Suprapubic skin (tissue), 3 donors: Measurements from ENCODE around the gene ATP2C2.

Experiments
- POLR2A ChIP-seq, 2 donors: fragments of 450-650 bp; IDR thresholded peaks; one replicate each; pipeline ENCODE4 v1.6.1; 2017; ENCODE audit warnings: antibody characterized with exemption in 2 of 2, mild to moderate bottlenecking in 2 of 2, moderate library complexity in 2 of 2
- TF ChIP-seq, protein P1 (sequence below), 2 donors: fragments of 200-600 bp in 1 of 2; fragments of 450-650 bp in 1 of 2; sonication (generic) in 1 of 2; IDR thresholded peaks; one replicate each; pipeline ENCODE4 v1.5.1; 2016 to 2019; ENCODE audit warnings: antibody characterized with exemption in 2 of 2, mild to moderate bottlenecking in 1 of 2, moderate library complexity in 1 of 2

DNA sequence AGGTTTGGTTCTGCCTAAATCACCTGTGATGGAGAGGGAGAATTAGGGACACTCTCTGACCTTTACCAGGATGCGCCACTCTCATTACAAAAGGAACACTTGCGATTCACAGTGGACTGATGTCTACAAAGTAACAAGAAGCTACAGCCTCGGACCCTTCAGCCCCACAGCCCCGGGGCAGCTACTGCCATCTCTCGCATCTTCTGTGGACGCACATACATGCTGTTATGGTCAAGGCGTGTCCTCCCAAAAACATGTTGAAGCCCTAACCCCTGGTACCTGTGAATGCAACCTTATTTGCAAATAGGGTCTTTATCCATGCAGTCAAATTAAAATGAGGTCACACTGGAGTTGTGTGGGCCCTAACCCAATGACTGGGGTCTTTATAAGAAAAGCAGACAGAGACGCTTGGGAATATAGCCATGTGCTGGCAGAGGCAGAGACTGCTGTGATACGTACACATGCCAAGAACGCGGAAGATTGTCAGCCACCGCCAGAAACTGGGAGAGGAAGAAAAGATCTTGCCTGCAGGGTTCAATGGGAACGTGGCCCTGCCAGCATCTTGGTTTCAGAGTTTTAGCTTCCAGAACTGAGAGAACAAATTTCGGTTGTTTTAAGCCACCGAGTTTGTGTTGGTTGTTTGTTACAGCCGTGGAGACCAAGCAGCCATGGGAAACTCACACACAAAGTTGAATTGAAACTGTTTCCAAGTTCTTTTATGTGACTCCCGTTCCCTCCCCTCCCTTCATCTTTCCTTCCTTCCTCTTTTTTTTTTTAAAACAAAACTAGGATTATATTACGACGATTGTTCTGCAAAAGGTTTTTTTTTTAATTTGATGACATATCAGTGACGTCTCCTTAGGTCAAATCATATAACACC is 23.1 kb downstream of the ATP2C2 start:
- TF ChIP-seq, protein P1, sequence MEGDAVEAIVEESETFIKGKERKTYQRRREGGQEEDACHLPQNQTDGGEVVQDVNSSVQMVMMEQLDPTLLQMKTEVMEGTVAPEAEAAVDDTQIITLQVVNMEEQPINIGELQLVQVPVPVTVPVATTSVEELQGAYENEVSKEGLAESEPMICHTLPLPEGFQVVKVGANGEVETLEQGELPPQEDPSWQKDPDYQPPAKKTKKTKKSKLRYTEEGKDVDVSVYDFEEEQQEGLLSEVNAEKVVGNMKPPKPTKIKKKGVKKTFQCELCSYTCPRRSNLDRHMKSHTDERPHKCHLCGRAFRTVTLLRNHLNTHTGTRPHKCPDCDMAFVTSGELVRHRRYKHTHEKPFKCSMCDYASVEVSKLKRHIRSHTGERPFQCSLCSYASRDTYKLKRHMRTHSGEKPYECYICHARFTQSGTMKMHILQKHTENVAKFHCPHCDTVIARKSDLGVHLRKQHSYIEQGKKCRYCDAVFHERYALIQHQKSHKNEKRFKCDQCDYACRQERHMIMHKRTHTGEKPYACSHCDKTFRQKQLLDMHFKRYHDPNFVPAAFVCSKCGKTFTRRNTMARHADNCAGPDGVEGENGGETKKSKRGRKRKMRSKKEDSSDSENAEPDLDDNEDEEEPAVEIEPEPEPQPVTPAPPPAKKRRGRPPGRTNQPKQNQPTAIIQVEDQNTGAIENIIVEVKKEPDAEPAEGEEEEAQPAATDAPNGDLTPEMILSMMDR (IDR thresholded peaks at IDR 0.05) = no peak
- no peak for TF ChIP-seq POLR2A (IDR thresholded peaks at IDR 0.05)
